ENCODE data around the gene RAB40B.

RAB40B gene

GRCh38 chr17:82648742-82649331, 49.7 kb downstream of the RAB40B start:
- peak; percentile 53 for DNase-seq (ENCODE audit: low spot score)

DNA sequence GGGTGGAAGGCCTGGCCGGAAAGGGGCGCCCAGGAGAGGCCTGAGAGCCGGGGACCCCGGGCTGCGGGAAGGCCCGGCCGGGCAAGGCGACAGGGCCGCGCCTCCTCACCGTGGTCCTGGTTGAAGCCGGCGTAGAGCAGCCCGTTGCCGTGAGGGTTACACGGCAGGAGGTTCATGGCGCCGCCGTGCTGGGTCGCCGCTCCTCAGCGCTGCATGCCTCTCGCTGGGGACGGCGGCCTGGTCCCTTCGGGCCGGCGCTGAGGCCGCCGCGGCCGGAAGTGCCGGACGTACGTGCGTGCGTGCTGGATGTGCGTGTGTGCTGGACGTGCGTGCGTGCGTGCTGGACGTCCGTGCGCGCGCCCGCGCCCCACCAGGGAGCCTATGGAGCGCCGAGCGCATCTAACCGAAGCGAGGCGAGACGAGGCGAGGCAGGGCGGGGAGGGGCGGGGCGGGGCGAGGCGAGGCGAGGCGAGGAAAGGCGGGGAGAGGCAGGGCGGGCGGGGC, 50.3 kb downstream of the RAB40B start, which contains the start of gene WDR45B:
Gene WDR45B, minus strand, starts transcription at position 280 of the 504 bp plus-strand sequence. Its CDS starts 104 bp downstream, at position 176.
- DNase-seq (ENCODE audit: low spot score) = peak; percentile 99

- DNase-seq (ENCODE audit: low spot score) = peak; percentile 64
Observed at GRCh38 chr17:82647593-82648164, 50.8 kb downstream of the RAB40B start.

DNA sequence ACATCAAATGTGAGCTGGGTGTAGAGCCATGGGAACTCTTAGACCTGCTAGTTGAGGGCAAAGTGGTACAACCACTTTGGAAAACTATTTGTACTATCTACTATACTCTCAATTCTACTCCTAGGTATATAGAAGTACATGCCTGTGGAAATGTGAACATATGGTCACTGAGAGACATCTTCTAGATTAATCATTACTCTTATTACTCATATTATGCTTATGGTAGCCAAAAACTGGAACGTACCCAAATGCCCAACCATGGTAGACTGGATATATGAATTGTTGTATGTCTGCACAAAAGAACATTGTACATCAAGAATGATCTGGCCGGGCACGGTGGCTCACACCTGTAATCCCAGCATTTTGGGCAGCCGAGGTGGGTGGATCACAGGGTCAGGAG, 53.0 kb downstream of the RAB40B start:
- no peak for DNase-seq (ENCODE audit: low spot score)

GRCh38 chr17:82644148-82644547, 54.4 kb downstream of the RAB40B start:
- no peak for DNase-seq (ENCODE audit: low spot score)

- DNase-seq (ENCODE audit: low spot score) = no peak
Observed at GRCh38 chr17:82642022-82642421, 56.5 kb downstream of the RAB40B start.

- DNase-seq (ENCODE audit: low spot score) = no peak
Observed at GRCh38 chr17:82640036-82640435, 58.5 kb downstream of the RAB40B start.

GRCh38 chr17:82639628-82640027, 58.9 kb downstream of the RAB40B start:
- no peak for DNase-seq (ENCODE audit: low spot score)

DNA sequence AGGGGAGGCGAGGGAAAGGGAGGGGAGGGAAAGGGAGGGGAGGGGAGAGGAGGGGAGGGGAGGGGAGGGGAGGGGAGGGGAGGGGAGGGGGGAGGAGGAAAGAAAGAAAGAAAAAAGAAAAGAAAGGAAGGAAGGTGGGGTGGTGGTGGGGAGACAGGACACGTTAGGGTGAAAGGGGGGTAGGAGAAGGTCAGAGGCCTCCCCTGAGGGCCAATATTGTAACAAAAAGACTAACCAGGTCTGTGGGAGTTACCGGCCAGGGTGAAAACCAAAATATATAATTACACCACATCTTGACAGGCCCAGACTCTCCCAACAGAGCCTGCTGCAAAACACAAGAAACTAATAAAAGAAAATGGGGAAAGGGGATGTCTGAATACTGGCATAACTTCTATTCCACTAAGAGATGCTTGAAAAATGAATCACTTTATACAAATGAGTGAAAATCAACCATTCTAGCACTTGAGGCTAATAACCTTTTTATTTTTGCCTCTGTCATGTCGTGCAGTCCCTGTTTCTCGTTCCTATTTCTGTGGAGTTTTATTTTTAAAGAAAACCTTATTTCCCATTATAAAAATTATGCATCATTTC, 60.2 kb downstream of the RAB40B start:
- no peak for DNase-seq (ENCODE audit: low spot score)

GRCh38 chr17:82636626-82637598, 61.6 kb downstream of the RAB40B start:
- DNase-seq (ENCODE audit: low spot score) = no peak

- no peak for DNase-seq (ENCODE audit: low spot score)
Observed at GRCh38 chr17:82633343-82633742, 65.2 kb downstream of the RAB40B start.

GRCh38 chr17:82632451-82632850, 66.0 kb downstream of the RAB40B start:
- no peak for DNase-seq (ENCODE audit: low spot score)

DNA sequence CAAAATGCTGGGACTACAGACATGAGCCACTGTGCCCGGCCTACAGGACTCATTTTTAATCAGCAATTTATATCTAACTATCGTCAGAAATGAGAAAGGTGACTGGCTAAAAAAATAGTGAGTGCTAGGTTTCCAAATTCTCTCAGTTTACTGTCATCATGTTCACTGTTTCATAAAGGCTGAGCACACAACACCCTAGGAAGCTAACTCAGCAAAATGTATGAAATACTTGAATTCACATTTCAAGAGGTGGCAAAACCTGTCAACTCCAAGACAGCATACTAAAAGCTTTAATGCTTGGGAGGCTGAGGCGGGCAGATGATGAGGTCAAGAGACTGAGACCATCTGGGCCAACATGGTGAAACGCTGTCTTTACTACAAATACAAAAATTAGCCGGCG, 67.0 kb downstream of the RAB40B start:
- DNase-seq (ENCODE audit: low spot score) = no peak

DNA sequence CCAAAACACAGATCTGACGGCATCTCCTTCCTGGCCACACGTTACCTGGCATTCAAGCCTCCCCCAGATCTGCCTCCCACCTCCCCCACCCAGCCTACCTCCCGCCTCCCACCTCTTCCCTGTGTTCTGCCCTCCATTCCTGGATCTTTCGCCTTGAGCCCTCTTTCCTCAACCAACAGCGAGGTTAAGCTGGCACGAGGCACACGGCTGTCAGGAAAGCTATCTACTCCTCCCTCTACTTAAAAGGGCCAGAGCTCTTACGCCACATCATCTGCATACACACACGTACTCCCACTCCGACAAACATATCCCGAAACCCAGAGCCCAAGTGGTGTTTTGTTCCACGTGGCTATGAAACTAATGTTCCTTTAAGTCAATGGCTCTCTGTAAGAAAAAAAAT, 68.3 kb downstream of the RAB40B start:
- no peak for DNase-seq (ENCODE audit: low spot score)

DNA sequence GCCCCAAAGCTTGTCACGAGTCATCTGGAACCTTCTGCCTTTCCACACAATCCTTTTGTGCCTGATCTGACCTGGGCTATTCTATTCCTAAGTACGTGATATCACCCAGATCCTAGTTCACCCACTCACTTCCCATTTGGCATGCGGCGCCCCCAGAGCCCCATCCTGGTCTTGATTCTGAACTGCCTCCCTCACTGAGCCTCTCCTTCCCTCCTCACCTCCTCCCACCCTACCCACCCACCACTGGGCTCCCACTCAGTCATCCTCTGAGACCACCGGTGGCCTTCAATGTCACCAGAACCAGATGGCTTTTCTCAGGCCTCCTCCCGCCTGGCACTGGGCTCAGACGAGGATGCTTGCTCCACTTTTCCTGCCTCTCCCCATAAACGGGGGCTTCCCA, 68.8 kb downstream of the RAB40B start:
- DNase-seq (ENCODE audit: low spot score) = no peak

DNA sequence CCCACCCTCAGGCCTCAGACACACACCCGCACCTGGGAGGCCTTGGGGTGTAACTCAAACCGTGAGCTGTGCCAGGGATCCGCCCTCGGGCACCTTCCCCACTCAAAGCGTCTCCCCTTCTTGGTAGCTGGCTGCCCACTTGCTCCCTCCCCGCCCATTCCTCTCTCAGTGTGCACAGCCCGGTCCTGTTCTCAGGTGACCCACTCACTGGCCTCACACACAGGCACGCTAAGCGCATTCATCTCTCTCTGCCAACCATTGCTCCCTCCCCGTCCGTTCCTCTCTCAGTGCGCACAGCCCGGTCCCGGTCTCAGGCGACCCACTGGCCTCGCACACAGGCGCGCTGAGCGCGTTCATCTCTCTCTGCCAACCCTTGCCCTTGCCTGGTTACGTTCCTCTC, 71.1 kb downstream of the RAB40B start:
- DNase-seq (ENCODE audit: low spot score) = no peak

DNA sequence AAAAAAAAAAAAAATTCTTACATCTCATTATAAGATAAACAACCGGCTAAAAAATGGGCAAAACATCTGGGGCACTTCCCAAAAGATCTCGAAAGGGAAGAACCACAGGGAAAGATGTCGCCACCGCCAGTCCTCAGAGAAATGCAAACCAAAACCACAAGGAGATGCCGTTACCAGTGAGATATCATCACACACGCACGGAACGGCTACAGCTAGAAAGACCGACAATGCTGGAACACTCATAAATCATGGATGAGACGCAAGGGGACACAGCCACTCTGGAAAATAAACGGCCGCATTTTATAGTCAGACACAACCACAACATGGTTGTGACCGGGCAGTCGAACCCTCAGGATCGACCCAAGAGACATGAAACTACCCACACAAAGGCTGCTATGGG, 74.8 kb downstream of the RAB40B start:
- no peak for DNase-seq (ENCODE audit: low spot score)

GRCh38 chr17:82619641-82620040, 78.9 kb downstream of the RAB40B start:
- no peak for DNase-seq (ENCODE audit: low spot score)

GRCh38 chr17:82619211-82619610, 79.3 kb downstream of the RAB40B start:
- no peak for DNase-seq (ENCODE audit: low spot score)

DNA sequence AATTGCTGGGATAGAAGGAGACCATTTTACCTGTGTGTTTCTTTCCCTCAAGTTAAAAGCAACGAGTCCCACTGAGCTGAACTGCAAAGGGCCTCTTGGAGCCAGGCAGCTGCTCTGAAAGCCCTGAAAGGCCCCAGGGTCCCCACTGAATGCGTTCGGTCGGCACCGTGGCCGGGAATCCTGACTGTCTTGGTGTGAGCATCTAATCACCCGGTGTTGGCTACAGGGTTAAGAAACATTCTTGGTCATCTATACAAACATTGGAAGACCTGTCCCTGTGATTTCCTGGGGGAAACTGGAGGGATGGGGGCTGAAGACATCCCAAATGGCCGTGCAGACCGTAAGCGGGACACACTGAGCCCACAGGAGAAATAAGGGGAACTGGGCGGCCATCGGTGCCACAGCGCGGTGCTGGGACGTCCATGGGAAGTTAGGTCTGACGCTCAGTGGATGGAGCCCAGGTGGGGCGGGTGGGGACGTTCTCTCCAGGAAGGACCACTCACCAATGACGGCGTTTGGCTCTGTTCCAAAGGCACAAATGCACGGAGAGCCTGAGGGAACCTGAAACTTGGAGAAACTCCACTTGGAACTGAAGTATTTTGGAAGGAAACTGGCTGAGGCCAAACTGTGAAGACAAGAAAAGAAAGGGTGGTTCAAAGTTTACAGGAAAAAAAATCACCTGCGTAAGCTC, 82.3 kb downstream of the RAB40B start:
- no peak for DNase-seq (ENCODE audit: low spot score)

GRCh38 chr17:82615084-82616020, 83.1 kb downstream of the RAB40B start:
- DNase-seq (ENCODE audit: low spot score) = no peak

All from hepatic stellate cell (primary cell).